Liver (tissue), 9 donors: ENCODE results near the gene FAN1. TPM values are rescaled to one million over a fixed set of nuclear protein-coding genes. Genes with fewer than 3 reads are reported as not detected.

Experiments
- DNase-seq: peaks from one replicate; pipeline ENCODE4 v3.0.0-alpha.2; 2017; ENCODE audit warnings: low spot score
- H3K27ac ChIP-seq, 2 donors: one replicate each; pipeline ENCODE4 v1.7.0; 2013; ENCODE audit warnings: inconsistent platforms in 2 of 2, low read length in 2 of 2, control low read depth in 1 of 2, low read depth in 1 of 2, mild to moderate bottlenecking in 1 of 2
- H3K27me3 ChIP-seq, 4 donors: one replicate each; pipeline versions ENCODE4 v1.6.1 to v1.7.0; 2013; ENCODE audit warnings: low read length in 3 of 4, inconsistent platforms in 1 of 4, mild to moderate bottlenecking in 1 of 4, moderate library complexity in 1 of 4; ENCODE audit not compliant: control insufficient read depth in 4 of 4, insufficient read depth in 4 of 4
- H3K36me3 ChIP-seq, 4 donors: one replicate each; pipeline versions ENCODE4 v1.6.1 to v1.7.0; 2013; ENCODE audit warnings: low read length in 3 of 4, mild to moderate bottlenecking in 3 of 4, low read depth in 1 of 4, moderate library complexity in 1 of 4; ENCODE audit not compliant: control insufficient read depth in 4 of 4, insufficient read depth in 3 of 4
- H3K4me1 ChIP-seq, 4 donors: one replicate each; pipeline versions ENCODE4 v1.6.1 to v1.7.0; 2013; ENCODE audit warnings: low read length in 3 of 4, mild to moderate bottlenecking in 3 of 4, moderate library complexity in 1 of 4; ENCODE audit not compliant: control insufficient read depth in 4 of 4, insufficient read depth in 4 of 4
- H3K4me3 ChIP-seq, 3 donors: one replicate each; pipeline versions ENCODE4 v1.6.1 to v1.7.0; 2013; ENCODE audit warnings: low read length in 3 of 3, control low read depth in 1 of 3, low read depth in 1 of 3, mild to moderate bottlenecking in 1 of 3
- H3K9ac ChIP-seq, 2 donors: one replicate each; pipeline ENCODE4 v1.7.0; 2013; ENCODE audit warnings: low read length in 2 of 2, mild to moderate bottlenecking in 2 of 2, moderate library complexity in 2 of 2, control low read depth in 1 of 2, low read depth in 1 of 2
- H3K9me3 ChIP-seq, 4 donors: one replicate each; pipeline versions ENCODE4 v1.6.1 to v1.7.0; 2013; ENCODE audit warnings: low read length in 3 of 4; ENCODE audit not compliant: control insufficient read depth in 4 of 4
- ATF3 ChIP-seq: IDR thresholded peaks from 2 replicates; pipeline ENCODE4 v1.6.1; 2016; ENCODE audit warnings: antibody characterized with exemption
- CTCF ChIP-seq: fragments of 150-350 bp; IDR thresholded peaks from 2 replicates; pipeline ENCODE4 v1.5.1; 2017; ENCODE audit warnings: improper control_type of control experiment, low read depth, low read length; ENCODE audit not compliant: missing input control
- EGR1 ChIP-seq, 2 donors: IDR thresholded peaks; 2 replicates each; pipeline ENCODE4 v1.6.1; 2016 to 2018; ENCODE audit warnings: antibody characterized with exemption in 2 of 2, low read depth in 2 of 2
- FOXA1 ChIP-seq: IDR thresholded peaks from 2 replicates; pipeline ENCODE4 v1.6.1; 2016; ENCODE audit warnings: antibody characterized with exemption
- FOXA2 ChIP-seq: IDR thresholded peaks from 2 replicates; pipeline ENCODE4 v1.6.1; 2016; ENCODE audit warnings: antibody characterized with exemption
- GABPA ChIP-seq, 2 donors: IDR thresholded peaks in 1 of 2; conservative IDR thresholded peaks in 1 of 2; 2 replicates each; pipeline ENCODE4 v1.6.1; 2016; ENCODE audit warnings: antibody characterized with exemption in 2 of 2, mild to moderate bottlenecking in 1 of 2, moderate library complexity in 1 of 2
- HNF4A ChIP-seq, 2 donors: conservative IDR thresholded peaks; 2 replicates each; pipeline ENCODE4 v1.6.1; 2016; ENCODE audit warnings: antibody characterized with exemption in 2 of 2, mild to moderate bottlenecking in 2 of 2
- HNF4G ChIP-seq: IDR thresholded peaks from 2 replicates; pipeline ENCODE4 v1.6.1; 2016; ENCODE audit warnings: antibody characterized with exemption
- JUND ChIP-seq, 2 donors: IDR thresholded peaks; 2 replicates each; pipeline ENCODE4 v1.6.1; 2016; ENCODE audit warnings: antibody characterized with exemption in 2 of 2
- MAX ChIP-seq: IDR thresholded peaks from 2 replicates; pipeline ENCODE4 v1.6.1; 2016; ENCODE audit warnings: antibody characterized with exemption
- NR2F2 ChIP-seq: IDR thresholded peaks from 2 replicates; pipeline ENCODE4 v1.6.1; 2016; ENCODE audit warnings: antibody characterized with exemption
- RAD21 ChIP-seq, 2 donors: IDR thresholded peaks; 2 replicates each; pipeline ENCODE4 v1.6.1; 2016; ENCODE audit warnings: antibody characterized with exemption in 2 of 2, mild to moderate bottlenecking in 2 of 2
- REST ChIP-seq: IDR thresholded peaks from 2 replicates; pipeline ENCODE4 v1.6.1; 2016; ENCODE audit warnings: antibody characterized with exemption, mild to moderate bottlenecking
- RXRA ChIP-seq, 2 donors: IDR thresholded peaks; 2 replicates each; pipeline ENCODE4 v1.6.1; 2017 to 2018; ENCODE audit warnings: antibody characterized with exemption in 2 of 2, mild to moderate bottlenecking in 1 of 2
- SP1 ChIP-seq: IDR thresholded peaks from 2 replicates; pipeline ENCODE4 v1.6.1; 2018; ENCODE audit warnings: antibody characterized with exemption, mild to moderate bottlenecking
- TAF1 ChIP-seq: conservative IDR thresholded peaks from 2 replicates; pipeline ENCODE4 v1.6.1; 2016; ENCODE audit warnings: antibody characterized with exemption, mild to moderate bottlenecking
- YY1 ChIP-seq: IDR thresholded peaks from 2 replicates; pipeline ENCODE4 v1.6.1; 2016; ENCODE audit warnings: antibody characterized with exemption, mild to moderate bottlenecking
- ZBTB33 ChIP-seq: IDR thresholded peaks from 2 replicates; pipeline ENCODE4 v1.6.1; 2016; ENCODE audit warnings: antibody characterized with exemption
- WGBS: extraction: QIAGEN DNeasy Blood & Tissue Kit; methylation state at CpG from one replicate; pipeline ENCODE4 v1.1.7; 2013; 5-methylcytosine and 5-hydroxymethylcytosine counted together
- polyA plus RNA-seq, 2 donors: library from polyadenylated mRNA; stranded (reverse) in 1 of 2; unstranded in 1 of 2; fragments of 200-250 nt in 1 of 2; fragments of >200 nt in 1 of 2; fragmentation: Nextera tagmentation in 1 of 2; extraction: Ambion mirVana in 1 of 2; gene quantifications; one replicate each; pipeline versions ENCODE4 v1.2.1 to v1.2.3, GENCODE V29; 2013 to 2015
- total RNA-seq, 2 donors: library from RNA; depleted of rRNA; stranded (reverse); fragments of >200 nt; gene quantifications; one replicate each; pipeline ENCODE4 v1.2.3, GENCODE V29; 2014
- donor health status: healthy.
- donor health status: healthy.
- donor health status: healthy.
- donor health status: healthy.
- donor health status: healthy.

FAN1 gene
- total and polyA plus RNA-seq, 4 donors: 5.2 to 17.1 (median 7.5) TPM

GRCh38 chr15:30973379-30973778 is 69.7 kb downstream of the FAN1 start:
- H3K27me3 ChIP-seq: no peaks in the 10 kb centered on the region
- H3K4me1 ChIP-seq: peaks cover 0 to 4% (median 1%) of the 10 kb centered on the region in 4 donors
- H3K36me3 ChIP-seq: peaks cover 0 to 44% (median 30%) of the 10 kb centered on the region in 4 donors
- no peaks in the 10 kb centered on the region for H3K9me3 ChIP-seq
- H3K9ac ChIP-seq: no peak overlapping the region
- TF ChIP-seq REST (no peak), FOXA2 (no peak), YY1 (no peak), MAX (no peak), CTCF (no peak), SP1 (no peak), ATF3 (no peak), HNF4G (no peak), RXRA (IDR thresholded peaks at IDR 0.05) (no peak), ZBTB33 (no peak), NR2F2 (no peak), GABPA (IDR thresholded peaks at IDR 0.05 in 1 of 2, conservative IDR thresholded peaks at IDR 0.05 in 1 of 2) (no peak), EGR1 (IDR thresholded peaks at IDR 0.05; ENCODE audit: low read depth in 2 of 2) (no peak), JUND (IDR thresholded peaks at IDR 0.05) (no peak), FOXA1 (no peak), RAD21 (IDR thresholded peaks at IDR 0.05) (no peak), TAF1 (no peak), HNF4A (conservative IDR thresholded peaks at IDR 0.05) (no peak)
- no peak overlapping the region for H3K27ac ChIP-seq
- H3K4me3 ChIP-seq: no peak overlapping the region
- DNase-seq: no peak
- WGBS: 96% methylated on average over 4 of the region's 4 CpGs
